ENCODE results near the gene GRID1. TPM values are rescaled to one million over a fixed set of nuclear protein-coding genes. Genes with fewer than 3 reads are reported as not detected.

Gene GRID1
- polyA plus RNA-seq, 1 of the 3 experiments (the other 2 are of a cell fraction) = 0.13 TPM

GRCh38 chr10:86314616-86315548 lies 51.7 kb downstream of the GRID1 start:
- no peaks in the 10 kb centered on the region for H3K79me2 ChIP-seq (ENCODE audit: insufficient read depth)
- H3F3A ChIP-seq (replicated peaks; ENCODE audit: insufficient read depth) = no peaks in the 10 kb centered on the region
- ChIA-PET POLR2A (no interaction called here), CTCF (interaction anchor here (1.6 to 2.4 kb wide), 2 partner anchors 31 to 48 kb away, joined by 4 to 8 read pairs; no protein-coding TSS in a partner anchor)
- TF ChIP-seq TAF1 (IDR thresholded peaks at IDR 0.05; ENCODE audit: borderline replicate concordance, low read depth, low read length) (no peak), MEF2A (IDR thresholded peaks at IDR 0.05; ENCODE audit: borderline replicate concordance, low read depth) (no peak), MXI1 (IDR thresholded peaks at IDR 0.05; ENCODE audit: low read depth, low read length) (no peak), USF2 (IDR thresholded peaks at IDR 0.05; ENCODE audit: borderline replicate concordance, low read depth, low read length) (no peak), FOXJ3 (CRISPR knock-in tag; IDR thresholded peaks at IDR 0.05) (no peak)
- no peak overlapping the region for H3K9ac ChIP-seq
- no peaks in the 10 kb centered on the region for H4K20me1 ChIP-seq (ENCODE audit: insufficient read depth)
- no peak overlapping the region for H3K4me3 ChIP-seq (ENCODE audit: low read depth in 2 of 2, low read length in 1 of 2)
- 27% methylated on average over 4 of the region's 7 CpGs for WGBS (ENCODE audit: low lambda C conversion rate)
- H3K4me1 ChIP-seq (ENCODE audit: control insufficient read depth in 1 of 2, insufficient read depth in 2 of 2, low read depth in 1 of 2, low read length in 1 of 2) = peaks cover 0 to 54% of the 10 kb centered on the region in 2 experiments; a peak in 2 of 4 replicates
- no peaks in the 10 kb centered on the region for H3K9me2 ChIP-seq
- DNase-seq = no peak
- H3K9me3 ChIP-seq = no peaks in the 10 kb centered on the region
- no peaks in the 10 kb centered on the region for H3K27me3 ChIP-seq (ENCODE audit: insufficient read depth)
- H2AFZ ChIP-seq (ENCODE audit: low read depth) = no peak overlapping the region
- no peak overlapping the region for H3K4me2 ChIP-seq
- H3K27ac ChIP-seq (ENCODE audit: low read depth in 2 of 2, low read length in 1 of 2) = no peak overlapping the region
- no peaks in the 10 kb centered on the region for H3K36me3 ChIP-seq (replicated peaks in 1 of 2; ENCODE audit: control insufficient read depth in 1 of 2, insufficient read depth in 2 of 2, low read length in 1 of 2)

GRCh38 chr10:86313621-86314041 lies 53.0 kb downstream of the GRID1 start:
- CTCF ChIA-PET = interaction anchor here (1.2 to 2.4 kb wide), 5 partner anchors 12 to 52 kb away, joined by 3 to 10 read pairs (median 4); no protein-coding TSS in a partner anchor
- no peaks in the 10 kb centered on the region for H4K20me1 ChIP-seq (ENCODE audit: insufficient read depth)
- POLR2A ChIA-PET = no interaction called here

More at GRCh38 chr10:86313621-86314041, 53.0 kb downstream of the GRID1 start:
- no peak for TF ChIP-seq USF1 (IDR thresholded peaks at IDR 0.05; ENCODE audit: borderline replicate concordance, low read depth)
- H3K27me3 ChIP-seq (ENCODE audit: insufficient read depth) = no peaks in the 10 kb centered on the region
- 41% methylated on average over 7 of the region's 10 CpGs for WGBS (ENCODE audit: low lambda C conversion rate)
- H3K9me3 ChIP-seq = no peaks in the 10 kb centered on the region
- H3K79me2 ChIP-seq (ENCODE audit: insufficient read depth) = no peaks in the 10 kb centered on the region
- H3K9me2 ChIP-seq = no peaks in the 10 kb centered on the region
- peaks cover 0 to 43% of the 10 kb centered on the region in 2 experiments; a peak in 1 of 4 replicates for H3K4me1 ChIP-seq (ENCODE audit: control insufficient read depth in 1 of 2, insufficient read depth in 2 of 2, low read depth in 1 of 2, low read length in 1 of 2)
- H3F3A ChIP-seq (replicated peaks; ENCODE audit: insufficient read depth) = no peaks in the 10 kb centered on the region
- no peak overlapping the region for H3K4me3 ChIP-seq (ENCODE audit: low read depth in 2 of 2, low read length in 1 of 2)
- no peak for DNase-seq
- H3K27ac ChIP-seq (ENCODE audit: low read depth in 2 of 2, low read length in 1 of 2) = no peak overlapping the region
- no peaks in the 10 kb centered on the region for H3K36me3 ChIP-seq (replicated peaks in 1 of 2; ENCODE audit: control insufficient read depth in 1 of 2, insufficient read depth in 2 of 2, low read length in 1 of 2)
- no peak overlapping the region for H2AFZ ChIP-seq (ENCODE audit: low read depth)
- no peak overlapping the region for H3K4me2 ChIP-seq
- H3K9ac ChIP-seq = no peak overlapping the region
